ENCODE measurements around the gene ITPRID1.

DNA sequence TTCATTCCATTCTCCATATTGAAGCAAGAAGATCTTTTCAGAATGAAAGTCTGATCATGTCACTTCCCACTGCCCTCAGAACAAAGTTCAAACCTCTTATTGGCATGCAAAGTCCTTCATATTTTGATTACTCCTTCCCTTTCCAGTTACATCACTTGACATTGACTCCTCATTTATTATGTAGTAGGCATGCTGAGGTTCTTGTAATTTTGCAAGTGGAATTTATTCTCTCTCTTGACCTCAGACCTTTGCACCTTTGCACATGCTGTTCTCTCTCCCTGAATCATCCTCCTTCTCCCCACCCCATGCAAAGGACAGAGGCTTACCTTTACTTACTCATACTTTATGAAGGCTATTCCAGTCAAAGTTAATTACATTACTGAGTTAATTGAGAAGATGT lies 13.0 kb downstream of the ITPRID1 start:
- TF ChIP-seq CTCF (IDR thresholded peaks at IDR 0.05; ENCODE audit: low read depth, low read length) (no peak), EZH2phosphoT487 (IDR thresholded peaks at IDR 0.05; ENCODE audit: low read depth) (no peak)

All from OCI-LY3 (cell line).